Stimulated activated naive CD4-positive, alpha-beta T cell treated with Interleukin-2 at 50 U/mL for 16 hours (primary cell): ENCODE results near the gene ARHGAP26.

Source experiments
- DNase-seq: peaks from one replicate; lab custom pipeline; 2025; lab: John Stamatoyannopoulos, UW

ARHGAP26 gene

GRCh38 chr5:143166661-143167420 lies 396.7 kb downstream of the ARHGAP26 start:
- no peak for DNase-seq

GRCh38 chr5:143168171-143168741 lies 398.1 kb downstream of the ARHGAP26 start:
- no peak for DNase-seq

GRCh38 chr5:143168921-143169810 lies 399.0 kb downstream of the ARHGAP26 start:
- no peak for DNase-seq

GRCh38 chr5:143170104-143170503 lies 399.9 kb downstream of the ARHGAP26 start:
- DNase-seq = no peak

- DNase-seq = no peak
Measured at GRCh38 chr5:143170977-143171376, 400.8 kb downstream of the ARHGAP26 start.

GRCh38 chr5:143172739-143173138 lies 402.6 kb downstream of the ARHGAP26 start:
- no peak for DNase-seq

GRCh38 chr5:143173139-143173889 lies 403.1 kb downstream of the ARHGAP26 start:
- no peak for DNase-seq

- DNase-seq = no peak
Measured at GRCh38 chr5:143174714-143175398, 404.7 kb downstream of the ARHGAP26 start.

GRCh38 chr5:143176048-143176447 lies 405.9 kb downstream of the ARHGAP26 start:
- DNase-seq = no peak

GRCh38 chr5:143177263-143177983 lies 407.2 kb downstream of the ARHGAP26 start:
- no peak for DNase-seq

GRCh38 chr5:143179126-143179740 lies 409.1 kb downstream of the ARHGAP26 start:
- DNase-seq = no peak

GRCh38 chr5:143180751-143181150 lies 410.6 kb downstream of the ARHGAP26 start:
- no peak for DNase-seq

GRCh38 chr5:143181173-143181572 lies 411.0 kb downstream of the ARHGAP26 start:
- DNase-seq = no peak

GRCh38 chr5:143182106-143182505 lies 411.9 kb downstream of the ARHGAP26 start:
- DNase-seq = no peak

GRCh38 chr5:143182901-143183820 lies 413.0 kb downstream of the ARHGAP26 start:
- peak; percentile 78 for DNase-seq

- no peak for DNase-seq
Measured at GRCh38 chr5:143183989-143184388, 413.8 kb downstream of the ARHGAP26 start.

- no peak for DNase-seq
Measured at GRCh38 chr5:143186623-143187022, 416.4 kb downstream of the ARHGAP26 start.

GRCh38 chr5:143187495-143187894 lies 417.3 kb downstream of the ARHGAP26 start:
- no peak for DNase-seq

- DNase-seq = no peak
Measured at GRCh38 chr5:143188083-143188482, 417.9 kb downstream of the ARHGAP26 start.
